Gastrocnemius medialis (tissue), 4 donors: Measurements from ENCODE around the gene NLRC5.

ENCODE experiments used
- CTCF ChIP-seq, 5 experiments: fragments of 450-650 bp in 3 of 5; fragments of 200-600 bp in 2 of 5; sonication (generic) in 2 of 5; IDR thresholded peaks in 4 of 5; conservative IDR thresholded peaks in 1 of 5; 1 replicate in 4 of 5; 2 replicates in 1 of 5; pipeline ENCODE4 v1.5.1; 2016 to 2019; ENCODE audit warnings: antibody characterized with exemption in 5 of 5, mild to moderate bottlenecking in 3 of 5, moderate library complexity in 3 of 5
- POLR2A ChIP-seq, 2 donors: fragments of 450-650 bp; IDR thresholded peaks; one replicate each; pipeline ENCODE4 v1.6.1; 2017; ENCODE audit warnings: antibody characterized with exemption in 2 of 2, mild to moderate bottlenecking in 2 of 2, moderate library complexity in 2 of 2

- TF ChIP-seq CTCF (IDR thresholded peaks at IDR 0.05 in 4 of 5, conservative IDR thresholded peaks at IDR 0.05 in 1 of 5) = no peak
- TF ChIP-seq POLR2A (IDR thresholded peaks at IDR 0.05) = no peak
Measured at GRCh38 chr16:56984639-56985038, 4.7 kb upstream of the NLRC5 start.
